ENCODE results near the gene ZSWIM3. TPM values are rescaled to one million over a fixed set of nuclear protein-coding genes. Genes with fewer than 3 reads are reported as not detected.

ZSWIM3 gene
- total RNA-seq, 4 donors from 2014 or later = 2.1 to 5.4 (median 4.0) TPM

- no peaks in the 10 kb centered on the region for H3K9me3 ChIP-seq
- H3K27me3 ChIP-seq = no peaks in the 10 kb centered on the region
- H3K4me3 ChIP-seq = no peak overlapping the region
- no peak overlapping the region for H3K27ac ChIP-seq (replicated peaks in 1 of 4)
- WGBS = 77% methylated on average over 5 of the region's 14 CpGs
- no peaks in the 10 kb centered on the region for H3K4me1 ChIP-seq
- DNase-seq (ENCODE audit: extremely low spot score) = no peak
- no peak for TF ChIP-seq CTCF (IDR thresholded peaks at IDR 0.05)
- TF ChIP-seq POLR2A (IDR thresholded peaks at IDR 0.05; ENCODE audit: low read depth) = no peak
- TF ChIP-seq POLR2AphosphoS5 (IDR thresholded peaks at IDR 0.05) = no peak
- H3K36me3 ChIP-seq = peaks cover 6 to 85% (median 58%) of the 10 kb centered on the region in 4 donors
- intact Hi-C loops (cut with DNase I) = no loop called here
These were observed 44.8 kb downstream of the ZSWIM3 start for GRCh38 chr20:45902199-45902701.

DNA sequence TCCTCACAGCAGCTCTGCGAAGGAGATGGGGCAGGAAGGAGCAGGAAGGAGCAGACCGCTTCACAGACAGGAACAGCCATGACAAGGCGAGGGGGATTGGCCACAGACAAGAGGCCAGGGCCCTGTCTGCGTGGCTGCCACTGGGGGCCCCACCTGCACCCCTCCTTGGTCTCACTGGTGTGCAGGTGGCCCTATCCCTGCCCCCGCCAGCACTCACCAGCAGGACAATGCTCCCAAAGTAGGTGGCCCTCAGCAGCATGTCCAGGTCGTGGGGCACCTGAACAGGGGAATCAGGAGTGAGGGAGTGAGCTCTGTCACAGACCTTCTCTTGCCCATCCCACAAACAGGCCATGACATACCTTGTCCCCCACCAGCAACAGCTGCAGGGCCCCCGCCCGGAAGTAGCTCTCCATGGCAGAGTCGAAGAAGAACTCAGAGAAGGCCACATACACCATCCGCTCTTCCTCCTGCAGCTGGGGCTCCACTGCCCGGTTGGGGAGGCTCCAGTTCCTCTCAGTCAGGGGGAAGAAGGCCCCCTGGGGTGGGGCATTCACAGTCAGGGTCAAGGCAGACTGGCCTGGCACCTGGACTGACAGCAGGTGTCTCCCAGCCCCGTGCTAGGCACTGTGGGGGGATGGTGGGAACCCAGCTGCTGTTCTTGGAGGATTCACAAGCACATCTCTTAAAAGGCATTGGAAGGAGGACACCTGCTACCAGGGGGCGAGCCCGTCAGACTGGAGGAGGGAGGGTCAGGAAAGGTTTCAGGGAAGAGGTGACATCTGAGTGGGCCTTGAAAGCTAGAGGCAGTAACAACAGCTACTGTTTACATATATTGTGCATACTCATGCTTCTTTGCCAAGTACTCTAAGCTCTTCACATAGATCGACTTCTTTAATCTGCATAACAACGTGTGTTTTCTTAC is 47.4 kb downstream of the ZSWIM3 start:
- 89% methylated on average over 8 of the region's 16 CpGs for WGBS
- no peak for DNase-seq (ENCODE audit: extremely low spot score)
- intact Hi-C loops (cut with DNase I) = no loop called here
- Histone ChIP-seq H3K27ac (replicated peaks in 1 of 4) (no peak overlapping the region), H3K27me3 (no peaks in the 10 kb centered on the region), H3K4me3 (no peak overlapping the region), H3K36me3 (peaks cover 0 to 73% (median 35%) of the 10 kb centered on the region in 4 donors), H3K4me1 (peaks cover 0 to 6% (median under 1%) of the 10 kb centered on the region in 4 donors), H3K9me3 (no peaks in the 10 kb centered on the region)
- TF ChIP-seq POLR2AphosphoS5 (IDR thresholded peaks at IDR 0.05) (no peak), POLR2A (IDR thresholded peaks at IDR 0.05; ENCODE audit: low read depth) (no peak), EP300 (IDR thresholded peaks at IDR 0.05) (no peak), CTCF (IDR thresholded peaks at IDR 0.05) (no peak)

- intact Hi-C loops (cut with DNase I) = no loop called here
- peaks cover 4 to 14% (median 7%) of the 10 kb centered on the region in 4 donors for H3K4me1 ChIP-seq
- WGBS = 92% methylated on average over 8 of the region's 8 CpGs
These were observed 48.2 kb downstream of the ZSWIM3 start for GRCh38 chr20:45905505-45906079.

More at GRCh38 chr20:45905505-45906079, 48.2 kb downstream of the ZSWIM3 start:
- DNase-seq (ENCODE audit: extremely low spot score) = no peak
- no peak overlapping the region for H3K4me3 ChIP-seq
- TF ChIP-seq POLR2AphosphoS5 (IDR thresholded peaks at IDR 0.05) (no peak), CTCF (IDR thresholded peaks at IDR 0.05) (no peak), POLR2A (IDR thresholded peaks at IDR 0.05; ENCODE audit: low read depth) (no peak), EP300 (IDR thresholded peaks at IDR 0.05) (no peak)
- no peaks in the 10 kb centered on the region for H3K27me3 ChIP-seq
- peaks cover 0 to 66% (median 29%) of the 10 kb centered on the region in 4 donors for H3K36me3 ChIP-seq
- H3K27ac ChIP-seq (replicated peaks in 1 of 4) = no peak overlapping the region
- H3K9me3 ChIP-seq = no peaks in the 10 kb centered on the region

Data from esophagus muscularis mucosa (tissue), 4 donors.